Body of pancreas (tissue), 4 donors: ENCODE measurements around the gene GMEB1. TPM values are rescaled to one million over a fixed set of nuclear protein-coding genes. Genes with fewer than 3 reads are reported as not detected.

Source experiments
- ATAC-seq: fragments of 150-250 bp; one replicate; pipeline ENCODE4 v1.9.1; 2016
- DNase-seq, 4 donors: peaks; one replicate each; pipeline ENCODE4 v3.0.0-alpha.2; 2019
- H3K27ac ChIP-seq, 4 donors: fragments of 200-600 bp; sonication (generic); 1 replicate in 3 of 4; 2 replicates in 1 of 4; pipeline versions ENCODE4 v1.5.1 to v1.6.1; 2016 to 2019; ENCODE audit warnings: mild to moderate bottlenecking in 1 of 4, mixed read lengths in 1 of 4, moderate library complexity in 1 of 4
- H3K27me3 ChIP-seq, 2 donors: fragments of 200-600 bp; sonication (generic); one replicate each; pipeline ENCODE4 v1.6.0; 2016; ENCODE audit warnings: mild to moderate bottlenecking in 1 of 2
- H3K36me3 ChIP-seq, 2 donors: fragments of 200-600 bp; sonication (generic); replicated peaks in 1 of 2; 2 replicates each; pipeline ENCODE4 v1.5.1; 2016; ENCODE audit warnings: low read depth in 2 of 2; ENCODE audit not compliant: insufficient read depth in 1 of 2
- H3K4me1 ChIP-seq: fragments of 200-600 bp; sonication (generic); one replicate; pipeline ENCODE4 v1.6.0; 2016
- H3K4me3 ChIP-seq, 2 donors: fragments of 200-600 bp; sonication (generic); 1 replicate in 1 of 2; 2 replicates in 1 of 2; pipeline ENCODE4 v1.5.1; 2016 to 2019
- H3K9me3 ChIP-seq, 3 donors: fragments of 200-600 bp; sonication (generic); 1 replicate in 2 of 3; 2 replicates in 1 of 3; pipeline ENCODE4 v1.5.1; 2016
- POLR2A ChIP-seq, 3 donors: fragments of 450-650 bp; IDR thresholded peaks; one replicate each; pipeline ENCODE4 v1.6.1; 2016; ENCODE audit warnings: antibody characterized with exemption in 3 of 3, mild to moderate bottlenecking in 2 of 3
- WGBS, 2 donors: methylation state at CpG; one replicate each; pipeline ENCODE4 v1.1.5; 2017; 5-methylcytosine and 5-hydroxymethylcytosine counted together
- intact Hi-C: fragments of 100-400 bp; cut with DNase I; formaldehyde crosslinking; loops from one replicate; pipeline ENCODE4 v1.15.1; 2023
- small RNA-seq: library from RNA; depleted of rRNA; stranded (forward); fragments of <200 nt; gene quantifications from one replicate; pipeline ENCODE3, GENCODE V24; 2016
- total RNA-seq, 2 donors: library from RNA; depleted of rRNA; stranded (reverse); fragments of >200 nt; gene quantifications; one replicate each; pipeline ENCODE4 v1.1.0, GENCODE V29; 2016
- TF ChIP-seq, protein P1 (sequence below), 7 experiments: fragments of 450-650 bp in 4 of 7; fragments of 200-600 bp in 3 of 7; sonication (generic) in 3 of 7; IDR thresholded peaks; one replicate each; pipeline ENCODE4 v1.5.1; 2016 to 2019; ENCODE audit warnings: antibody characterized with exemption in 7 of 7

GMEB1 gene
- total RNA-seq, 2 donors from 2014 or later: 5.2 to 5.6 TPM

DNA sequence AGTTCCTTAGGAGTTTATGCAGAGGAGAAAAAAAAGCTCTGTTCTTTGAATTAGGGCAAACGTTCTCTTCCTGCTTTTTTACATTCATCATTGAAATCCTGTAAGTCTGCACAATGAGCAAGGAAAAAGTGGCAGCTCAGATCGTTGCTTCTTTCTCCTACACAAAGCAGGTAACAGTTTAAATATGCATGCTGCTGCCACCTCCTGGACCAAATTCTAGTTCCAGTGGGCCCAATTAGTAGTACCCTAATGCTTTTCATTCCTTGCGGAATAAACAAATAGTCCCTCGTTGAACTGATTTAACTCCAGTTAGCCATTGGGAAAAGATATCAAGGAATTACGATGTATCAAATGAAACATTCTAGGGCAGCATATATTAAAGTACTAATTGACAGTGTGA is 88.3 kb downstream of the GMEB1 start:
- 25 to 33% methylated on average over 5 of the region's 5 CpGs for WGBS, 2 donors
- ATAC-seq (no peak), DNase-seq (peak in 1 of 4 donors; percentile 10)
- intact Hi-C loops: no loop called here
- Histone ChIP-seq H3K36me3 (peaks cover 2 to 3% of the 10 kb centered on the region in 2 donors), H3K4me3 (no peak overlapping the region), H3K9me3 (no peaks in the 10 kb centered on the region), H3K27me3 (no peaks in the 10 kb centered on the region), H3K4me1 (peaks cover 50% of the 10 kb centered on the region), H3K27ac (no peak overlapping the region)
- no peak for TF ChIP-seq POLR2A (IDR thresholded peaks at IDR 0.05)
- TF ChIP-seq, protein P1, sequence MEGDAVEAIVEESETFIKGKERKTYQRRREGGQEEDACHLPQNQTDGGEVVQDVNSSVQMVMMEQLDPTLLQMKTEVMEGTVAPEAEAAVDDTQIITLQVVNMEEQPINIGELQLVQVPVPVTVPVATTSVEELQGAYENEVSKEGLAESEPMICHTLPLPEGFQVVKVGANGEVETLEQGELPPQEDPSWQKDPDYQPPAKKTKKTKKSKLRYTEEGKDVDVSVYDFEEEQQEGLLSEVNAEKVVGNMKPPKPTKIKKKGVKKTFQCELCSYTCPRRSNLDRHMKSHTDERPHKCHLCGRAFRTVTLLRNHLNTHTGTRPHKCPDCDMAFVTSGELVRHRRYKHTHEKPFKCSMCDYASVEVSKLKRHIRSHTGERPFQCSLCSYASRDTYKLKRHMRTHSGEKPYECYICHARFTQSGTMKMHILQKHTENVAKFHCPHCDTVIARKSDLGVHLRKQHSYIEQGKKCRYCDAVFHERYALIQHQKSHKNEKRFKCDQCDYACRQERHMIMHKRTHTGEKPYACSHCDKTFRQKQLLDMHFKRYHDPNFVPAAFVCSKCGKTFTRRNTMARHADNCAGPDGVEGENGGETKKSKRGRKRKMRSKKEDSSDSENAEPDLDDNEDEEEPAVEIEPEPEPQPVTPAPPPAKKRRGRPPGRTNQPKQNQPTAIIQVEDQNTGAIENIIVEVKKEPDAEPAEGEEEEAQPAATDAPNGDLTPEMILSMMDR (IDR thresholded peaks at IDR 0.05): peak in 2 of 7 experiments; percentile 21 to 22

DNA sequence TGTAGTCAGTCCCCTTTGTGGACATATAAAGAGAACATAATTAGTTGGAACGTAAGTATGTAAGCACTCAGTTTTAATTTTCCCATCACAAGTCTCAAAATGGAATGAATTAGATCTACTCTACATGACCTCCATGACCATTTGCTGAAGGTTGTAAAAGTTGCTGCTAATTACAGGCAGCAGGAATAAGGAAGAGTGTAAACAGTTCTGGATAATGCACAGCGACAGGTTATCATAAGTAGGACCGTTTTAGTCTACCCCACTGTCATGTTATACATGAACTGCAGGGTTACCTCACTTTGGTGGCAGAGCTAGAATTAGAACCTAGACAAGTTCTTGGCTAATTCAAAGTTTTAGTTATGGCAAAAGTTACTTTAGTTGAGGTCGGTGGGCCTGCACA is 89.8 kb downstream of the GMEB1 start:
- Histone ChIP-seq H3K36me3 (peaks cover 2 to 3% of the 10 kb centered on the region in 2 donors), H3K4me3 (no peak overlapping the region), H3K27ac (no peak overlapping the region), H3K27me3 (no peaks in the 10 kb centered on the region), H3K4me1 (peaks cover 39% of the 10 kb centered on the region), H3K9me3 (no peaks in the 10 kb centered on the region)
- ATAC-seq (no peak), DNase-seq (no peak)
- TF ChIP-seq, protein P1 (IDR thresholded peaks at IDR 0.05): no peak
- TF ChIP-seq POLR2A (IDR thresholded peaks at IDR 0.05): no peak
- WGBS, 2 donors: 70 to 73% methylated on average over 4 of the region's 4 CpGs
- intact Hi-C loops: no loop called here

DNA sequence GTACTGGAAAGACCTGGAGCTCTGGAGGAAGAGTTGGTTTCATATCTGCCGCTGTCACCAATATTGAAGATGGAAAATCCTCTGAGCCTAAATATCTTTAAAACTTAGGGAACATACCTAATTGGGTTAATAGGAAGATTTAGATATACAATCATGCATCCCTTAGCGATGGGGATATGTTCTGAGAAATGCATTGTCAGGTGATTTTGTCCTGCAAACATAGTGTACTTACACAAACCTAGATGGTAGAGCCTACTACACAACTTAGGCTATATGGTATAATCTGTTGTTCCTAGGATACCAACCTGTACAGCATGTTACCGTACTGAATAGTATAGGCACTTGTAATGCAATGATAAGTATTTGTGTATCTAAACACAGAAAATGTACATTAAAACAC is 90.7 kb downstream of the GMEB1 start:
- WGBS, 2 donors: 92 to 96% methylated on average over 3 of the region's 3 CpGs
- TF ChIP-seq POLR2A (IDR thresholded peaks at IDR 0.05): no peak
- TF ChIP-seq, protein P1 (IDR thresholded peaks at IDR 0.05): no peak

DNA sequence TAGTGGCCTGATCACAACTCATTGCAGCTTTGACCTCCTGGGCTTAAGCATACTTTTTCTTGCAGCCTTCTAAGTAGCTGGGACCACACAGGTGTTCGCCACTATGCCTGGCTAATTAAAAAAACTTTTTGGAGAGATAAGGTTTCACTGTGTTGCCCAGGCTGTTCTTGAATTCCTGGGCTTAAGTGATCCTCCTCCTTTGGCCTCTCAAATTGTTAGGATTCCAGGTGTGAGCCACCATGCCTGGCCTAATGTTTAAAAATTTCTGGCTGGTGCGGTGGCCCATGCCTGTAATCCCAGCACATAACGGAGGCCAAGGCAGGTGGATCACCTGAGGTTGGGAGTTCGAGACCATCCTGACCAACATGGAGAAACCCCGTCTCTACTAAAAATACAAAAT is 92.6 kb downstream of the GMEB1 start:
- 89 to 100% methylated on average over 5 of the region's 5 CpGs for WGBS, 2 donors
- intact Hi-C loops: no loop called here
- TF ChIP-seq POLR2A (IDR thresholded peaks at IDR 0.05): no peak
- no peak overlapping the region for H3K4me3 ChIP-seq
- H3K27me3 ChIP-seq: no peaks in the 10 kb centered on the region
- no peak overlapping the region for H3K27ac ChIP-seq
- H3K4me1 ChIP-seq: peaks cover 20% of the 10 kb centered on the region
- peaks cover 2 to 3% of the 10 kb centered on the region in 2 donors for H3K36me3 ChIP-seq
- no peaks in the 10 kb centered on the region for H3K9me3 ChIP-seq
- ATAC-seq (no peak), DNase-seq (no peak)

More for the DNA sequence above, 90.7 kb downstream of the GMEB1 start:
- ATAC-seq (no peak), DNase-seq (no peak)
- H3K4me3 ChIP-seq: no peak overlapping the region
- no peaks in the 10 kb centered on the region for H3K27me3 ChIP-seq
- intact Hi-C loops: no loop called here
- H3K4me1 ChIP-seq: peaks cover 31% of the 10 kb centered on the region
- H3K36me3 ChIP-seq: peaks cover 2 to 3% of the 10 kb centered on the region in 2 donors
- H3K9me3 ChIP-seq: no peaks in the 10 kb centered on the region
- no peak overlapping the region for H3K27ac ChIP-seq

DNA sequence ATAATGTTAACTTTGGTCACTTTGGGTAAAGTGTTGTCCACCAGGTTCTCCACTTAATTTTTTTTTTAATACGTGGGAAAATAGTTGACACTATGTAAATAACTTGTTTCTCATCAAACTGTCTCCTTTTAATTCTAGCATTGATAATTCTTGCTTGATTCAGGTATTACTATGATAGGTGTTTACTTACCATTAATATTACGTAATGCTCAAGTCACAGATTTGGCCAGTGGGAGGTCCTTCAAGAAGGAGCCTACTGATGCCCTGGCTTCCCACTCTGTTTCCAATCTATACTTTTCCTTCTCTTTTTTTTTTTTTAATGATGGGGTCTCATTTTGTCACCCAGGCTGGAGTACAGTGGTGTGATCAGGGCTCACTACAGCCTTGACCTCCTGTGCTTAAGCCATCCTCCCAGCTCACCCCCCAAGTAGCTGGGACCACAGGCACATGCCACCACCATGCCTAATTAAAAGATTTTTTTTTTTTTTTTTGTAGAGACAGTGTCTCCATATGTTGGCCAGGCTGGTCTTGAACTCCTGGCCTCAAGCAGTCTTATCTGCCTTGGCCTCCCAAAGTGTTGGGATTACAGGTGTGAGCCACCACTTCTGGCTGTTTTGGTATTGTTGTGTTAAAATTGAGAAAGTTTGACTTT is 98.1 kb downstream of the GMEB1 start:
- Histone ChIP-seq H3K4me1 (peaks cover 20% of the 10 kb centered on the region), H3K4me3 (no peak overlapping the region), H3K9me3 (no peaks in the 10 kb centered on the region), H3K27me3 (no peaks in the 10 kb centered on the region), H3K36me3 (no peaks in the 10 kb centered on the region), H3K27ac (no peak overlapping the region)
- DNase-seq (no peak), ATAC-seq (no peak)
- intact Hi-C loops: no loop called here
- 77 to 86% methylated on average over 2 of the region's 2 CpGs for WGBS, 2 donors
- no peak for TF ChIP-seq POLR2A (IDR thresholded peaks at IDR 0.05)
- TF ChIP-seq, protein P1 (IDR thresholded peaks at IDR 0.05): no peak

Small RNA genes within 50 kb of the gene (small RNA-seq; reads per million reads assigned to genes)
- gene RF00422: not detected
- gene RNU11: not detected

Other genes with a start within 250 kb of the GMEB1 start
- gene RCC1, start 162.7 kb upstream of the GMEB1 start, total RNA-seq: 10 to 100 TPM; 10.1 to 23.4 TPM
- 10 to 100 TPM in 1 of 2 donors, 1 to 10 TPM in 1; 8.9 to 14.3 TPM for gene TRNAU1AP, start 115.7 kb upstream of the GMEB1 start, total RNA-seq
- gene RAB42, start 76.5 kb upstream of the GMEB1 start, total RNA-seq: 1 to 10 TPM in 1 of 2 donors, not detected in 1; 2.9 TPM
- 10 to 100 TPM; 11.7 to 11.9 TPM for gene TAF12, start 25.7 kb upstream of the GMEB1 start, total RNA-seq
- gene RNU11, start 20.2 kb upstream of the GMEB1 start, total RNA-seq: not detected
- 10 to 100 TPM; 20.2 to 28.7 TPM for gene YTHDF2, start 68.2 kb downstream of the GMEB1 start, total RNA-seq
- under 1 TPM in 1 of 2 donors, not detected in 1; 0.66 TPM for gene OPRD1, start 143.4 kb downstream of the GMEB1 start, total RNA-seq
- gene EPB41, start 245.8 kb downstream of the GMEB1 start, total RNA-seq: 10 to 100 TPM; 45.8 to 54.7 TPM